Measurements from ENCODE around the gene ST6GALNAC3.
"Not testable (repeated sequence)": the region's sequence is repeated elsewhere in the genome, so short reads cannot be mapped to it uniquely, and the experiment has no call there.

ST6GALNAC3 gene

DNA sequence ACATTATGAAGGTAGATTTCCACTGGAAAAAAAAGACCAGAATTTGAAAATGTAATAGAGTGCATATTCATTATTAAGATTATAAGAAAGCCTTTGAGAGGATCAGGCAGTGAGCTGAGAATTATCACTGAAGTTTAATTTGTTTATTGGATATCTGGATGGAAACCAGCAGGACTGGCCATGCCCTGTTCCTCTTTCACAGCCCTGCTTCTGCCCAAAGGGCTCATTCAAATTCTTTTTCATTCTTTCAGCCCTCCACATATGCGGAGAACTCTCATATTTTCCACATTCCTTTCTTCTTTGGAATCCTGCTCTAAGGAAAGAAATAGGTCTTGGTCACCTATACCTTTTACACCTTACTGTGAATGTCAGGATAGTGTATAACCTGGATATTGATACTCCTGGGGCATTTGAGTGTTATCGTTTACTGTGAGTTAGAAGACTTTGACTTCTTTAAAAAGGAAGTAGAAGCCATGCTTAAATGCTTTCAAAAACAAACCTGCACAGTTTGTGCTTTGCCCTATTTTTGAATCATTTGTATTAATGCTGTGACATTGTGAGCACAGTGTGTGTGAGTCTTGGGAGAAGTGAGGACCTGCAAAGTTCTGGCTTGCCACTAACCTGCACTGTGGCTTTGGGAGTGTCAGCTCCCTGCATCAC, 35.5 kb downstream of the ST6GALNAC3 start:
- DNase-seq = no peak

DNA sequence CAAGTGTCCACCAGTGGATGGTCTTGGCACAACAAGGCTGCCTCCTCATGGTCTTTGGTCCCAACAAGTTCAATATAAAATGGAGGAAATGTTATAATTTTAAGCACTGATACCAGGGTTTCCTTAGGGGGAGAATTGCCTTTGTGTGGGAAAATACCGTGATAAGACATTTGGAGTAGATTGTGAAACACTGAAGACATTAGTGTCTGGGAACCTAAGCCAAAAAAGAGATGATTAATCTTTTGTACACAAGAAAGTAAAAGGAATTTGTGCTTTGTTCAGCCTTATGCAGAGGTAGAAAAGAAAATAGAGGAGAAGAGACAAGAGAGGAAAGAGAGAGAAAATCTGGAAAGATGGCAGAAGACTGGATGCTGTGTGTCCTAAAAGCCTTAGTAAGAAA, 36.1 kb downstream of the ST6GALNAC3 start:
- DNase-seq = no peak

DNA sequence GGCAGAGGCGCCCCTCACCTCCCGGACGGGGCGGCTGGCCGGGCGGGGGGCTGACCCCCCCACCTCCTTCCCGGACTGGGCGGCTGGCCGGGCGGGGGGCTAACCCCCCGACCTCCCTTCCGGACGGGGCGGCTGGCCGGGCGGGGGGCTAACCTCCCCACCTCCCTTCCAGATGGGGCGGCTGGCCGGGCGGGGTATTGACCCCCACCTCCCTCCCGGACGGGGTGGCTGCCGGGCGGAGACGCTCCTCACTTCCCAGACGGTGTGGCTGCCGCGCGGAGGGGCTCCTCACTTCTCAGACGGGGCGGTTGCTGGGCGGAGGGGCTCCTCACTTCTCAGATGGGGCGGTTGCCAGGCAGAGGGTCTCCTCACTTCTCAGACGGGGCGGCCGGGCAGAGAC, 37.8 kb downstream of the ST6GALNAC3 start:
- not testable (repeated sequence) for DNase-seq

DNA sequence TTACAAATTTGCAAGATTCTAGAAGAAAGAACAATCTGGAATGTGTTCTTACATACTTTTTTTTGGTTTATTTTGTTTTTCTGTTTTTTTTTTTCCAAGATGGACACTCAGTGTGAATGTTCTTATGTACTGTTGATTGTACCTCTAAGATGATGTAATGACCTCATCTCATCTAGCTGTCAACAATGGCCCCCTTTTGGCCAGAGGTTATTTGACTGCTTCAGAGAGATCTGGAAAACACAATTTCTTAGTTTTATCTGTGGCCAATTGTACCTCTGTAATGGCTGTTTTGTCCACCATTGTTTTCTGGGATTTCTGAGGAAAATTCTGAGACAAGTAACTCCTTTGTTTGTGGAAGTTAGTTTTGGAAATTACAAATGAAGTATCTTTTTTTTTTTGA, 38.9 kb downstream of the ST6GALNAC3 start:
- DNase-seq = no peak

DNA sequence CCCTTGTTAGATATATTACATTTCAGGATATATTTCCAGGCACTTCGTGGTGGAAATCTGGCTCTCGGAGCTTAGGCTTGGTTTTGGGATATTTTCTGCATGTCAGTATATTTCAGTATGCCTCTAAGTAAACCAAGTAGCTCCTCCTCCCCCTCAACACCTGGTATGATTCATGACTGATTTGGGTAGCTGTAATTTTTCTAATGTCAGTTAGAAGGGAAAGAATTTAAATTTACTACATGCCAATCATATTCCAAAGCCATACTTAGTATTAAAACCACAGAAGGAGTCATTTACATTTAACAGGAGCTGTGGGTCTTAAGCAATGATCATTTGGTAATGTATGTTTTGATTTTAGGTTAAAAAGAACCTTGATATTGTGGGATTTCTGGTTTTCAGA, 40.6 kb downstream of the ST6GALNAC3 start:
- DNase-seq = no peak

DNA sequence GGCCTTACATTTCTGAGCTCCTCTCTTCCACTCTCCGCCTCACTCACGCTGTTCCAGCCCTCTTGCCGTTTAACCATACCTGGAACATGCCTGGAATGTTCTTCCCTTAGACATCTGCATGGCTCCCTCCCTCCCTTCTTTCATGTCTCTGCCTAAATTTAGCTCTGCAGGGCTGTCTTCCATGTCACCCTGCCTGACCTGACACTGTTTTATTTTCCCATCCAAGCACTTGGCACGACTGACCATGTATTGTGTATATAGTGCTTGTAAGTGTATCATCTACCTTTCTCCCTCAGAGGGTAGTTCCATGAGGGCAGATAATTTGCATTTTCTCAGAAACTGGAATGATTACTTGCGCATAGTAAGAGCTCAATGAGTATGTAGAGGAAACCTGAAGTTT, 47.3 kb downstream of the ST6GALNAC3 start:
- DNase-seq = no peak

DNA sequence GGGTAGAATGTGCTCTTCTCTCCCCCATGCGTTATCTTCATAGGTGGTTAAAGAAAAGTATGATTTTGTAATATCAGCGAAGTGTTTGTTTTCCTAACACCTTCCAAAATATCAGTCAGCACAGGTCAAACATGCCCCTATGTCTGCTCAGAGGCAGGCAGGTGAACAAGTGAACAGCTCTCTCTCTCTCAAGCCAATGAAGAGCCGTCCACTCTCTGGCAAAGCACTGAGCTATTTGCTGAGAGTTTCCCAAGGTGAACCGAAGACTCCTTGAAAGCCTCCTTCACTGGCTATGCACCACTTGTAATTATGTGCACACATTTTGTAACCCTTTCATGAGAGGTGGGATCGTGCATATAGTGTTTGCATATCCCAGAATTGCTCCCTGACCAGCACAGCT, 47.7 kb downstream of the ST6GALNAC3 start:
- DNase-seq = no peak

DNA sequence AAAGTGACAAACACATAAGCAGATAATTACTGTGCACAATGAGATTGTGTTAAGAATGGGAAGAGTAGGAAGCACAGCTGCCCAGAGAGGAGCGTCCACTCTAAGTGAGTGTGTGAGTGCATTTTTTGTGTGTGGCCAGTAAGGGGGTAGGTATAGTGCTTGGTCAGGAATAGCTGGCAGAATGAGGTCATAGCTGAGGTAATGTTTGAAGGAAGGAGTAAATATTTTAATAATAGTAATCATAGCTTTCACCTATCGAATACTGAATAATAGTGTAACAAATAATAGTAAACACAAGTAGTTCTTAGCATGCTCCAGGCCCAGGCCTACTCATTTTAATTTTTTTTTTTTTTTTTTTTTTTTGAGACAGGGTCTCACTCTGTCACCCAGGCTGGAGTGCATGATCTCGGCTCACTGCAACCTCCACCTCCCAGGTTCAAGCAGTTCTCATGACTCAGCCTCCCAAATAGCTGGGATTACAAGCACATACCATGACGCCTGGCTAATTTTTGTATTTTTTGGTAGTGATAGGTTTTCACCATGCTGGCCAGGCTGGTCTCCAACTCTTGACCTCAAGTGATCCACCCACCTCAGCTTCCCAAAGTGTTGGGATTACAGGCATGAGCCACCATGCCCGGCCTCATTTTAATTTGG, 49.0 kb downstream of the ST6GALNAC3 start:
- not testable (repeated sequence) for DNase-seq

DNA sequence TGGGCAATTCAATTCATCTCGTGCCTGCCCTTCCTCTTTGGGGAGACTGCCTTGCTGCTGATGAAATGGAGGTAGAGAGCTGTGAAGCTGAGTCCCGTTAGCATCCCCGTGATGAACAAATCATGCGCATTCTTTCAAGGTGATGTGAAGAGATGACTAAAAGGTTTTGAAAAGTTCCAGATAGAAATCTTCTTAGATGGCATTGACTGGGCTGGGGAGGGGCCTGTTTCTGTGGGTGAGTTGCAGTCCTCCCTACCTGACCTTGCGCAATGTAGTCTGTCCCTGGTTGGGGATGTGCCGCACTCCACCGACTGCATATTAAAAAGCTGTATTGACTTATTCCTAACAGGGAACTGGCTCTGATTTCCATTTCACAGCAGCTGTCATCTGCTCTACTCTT, 49.6 kb downstream of the ST6GALNAC3 start:
- DNase-seq = no peak

DNA sequence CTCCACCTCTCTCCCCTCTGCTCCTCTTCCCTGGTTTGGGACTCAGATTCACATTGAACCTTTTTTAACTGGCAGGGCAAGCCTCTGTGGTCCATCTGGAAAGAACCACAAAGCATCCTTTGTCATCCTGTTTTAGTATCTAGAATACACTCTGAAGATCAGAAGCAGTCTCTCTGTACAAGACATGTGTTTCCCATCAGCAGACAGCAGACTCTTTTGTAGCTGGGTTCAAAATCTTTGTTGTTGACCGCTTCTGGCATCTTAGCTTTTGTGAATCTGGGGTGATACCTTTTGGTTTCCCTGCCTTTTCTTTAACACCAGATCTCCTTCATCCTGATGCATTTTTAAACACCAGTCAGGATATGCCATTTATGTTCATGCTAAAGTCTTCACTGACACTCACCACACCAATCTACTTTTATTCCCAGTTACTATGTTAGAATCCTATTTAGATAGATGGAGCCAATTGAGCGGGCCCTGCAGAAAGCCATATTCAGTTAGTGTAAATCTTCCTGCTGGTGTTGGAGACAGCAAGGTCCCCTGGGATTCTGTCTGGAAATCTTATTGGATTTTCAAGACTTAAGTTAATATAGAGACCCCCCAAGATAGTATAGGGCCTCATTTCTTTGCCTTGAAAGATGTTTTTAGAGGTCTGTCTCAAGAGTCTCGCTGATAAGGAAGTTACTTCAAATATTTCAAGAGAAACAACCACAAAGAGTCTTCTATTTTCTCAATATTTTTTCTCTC, 51.1 kb downstream of the ST6GALNAC3 start:
- DNase-seq = no peak

DNA sequence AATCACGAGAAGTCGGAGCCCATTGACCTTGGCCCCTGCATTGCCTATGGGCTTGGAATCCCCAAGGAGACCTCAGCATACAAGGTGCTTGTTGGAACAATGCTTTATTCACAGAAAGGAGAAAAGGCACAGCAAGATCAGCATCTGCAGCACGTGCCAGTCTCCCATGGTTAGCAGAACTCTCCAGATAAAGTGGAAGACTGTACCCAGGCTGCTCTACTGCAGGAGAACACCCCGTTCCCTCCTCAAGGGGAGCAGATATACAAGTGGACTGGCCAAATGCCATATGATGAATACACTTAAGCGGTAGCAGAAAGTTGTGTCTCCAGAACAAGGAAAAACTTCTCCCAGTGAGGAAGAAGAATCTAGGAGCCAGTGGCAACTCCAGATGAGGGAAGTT, 53.5 kb downstream of the ST6GALNAC3 start:
- no peak for DNase-seq

DNA sequence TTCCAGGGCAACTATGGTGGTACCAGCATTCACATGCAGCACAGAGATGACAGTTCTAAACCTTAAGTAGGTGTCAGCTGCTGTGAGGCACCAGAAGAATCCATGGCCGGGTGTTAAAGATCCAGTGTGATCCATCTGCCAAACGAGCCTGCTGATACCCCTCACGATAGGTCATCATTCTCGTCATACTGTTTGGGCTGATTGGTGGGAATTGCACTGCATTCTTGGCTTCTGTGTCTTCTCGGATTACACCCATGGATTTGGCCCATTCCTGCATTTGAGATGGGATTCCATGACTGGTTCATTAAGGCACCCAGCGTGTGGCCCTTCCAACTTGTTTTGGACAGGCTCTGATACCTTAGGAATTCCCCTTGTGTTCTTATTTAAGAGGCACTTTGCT, 55.2 kb downstream of the ST6GALNAC3 start:
- DNase-seq = no peak

DNA sequence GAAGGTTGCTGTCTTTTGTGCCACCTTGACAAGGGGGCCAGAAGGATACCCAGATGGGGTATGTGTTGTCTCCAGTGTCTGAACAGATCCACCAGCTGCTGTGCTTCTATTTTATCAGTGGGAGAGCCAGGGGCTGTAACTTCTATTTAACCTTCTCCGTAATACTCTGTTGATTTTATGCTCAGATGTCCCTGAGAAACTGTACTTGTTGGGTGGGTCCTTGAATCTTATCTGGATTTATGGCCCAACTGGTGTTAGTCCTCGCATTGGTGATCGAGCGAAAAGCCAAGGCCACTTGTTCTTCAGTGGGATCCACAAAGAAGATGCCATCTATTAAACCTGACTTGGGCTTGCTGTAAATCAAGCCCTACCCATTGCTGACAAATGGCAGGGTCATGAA, 56.4 kb downstream of the ST6GALNAC3 start:
- DNase-seq = no peak

DNA sequence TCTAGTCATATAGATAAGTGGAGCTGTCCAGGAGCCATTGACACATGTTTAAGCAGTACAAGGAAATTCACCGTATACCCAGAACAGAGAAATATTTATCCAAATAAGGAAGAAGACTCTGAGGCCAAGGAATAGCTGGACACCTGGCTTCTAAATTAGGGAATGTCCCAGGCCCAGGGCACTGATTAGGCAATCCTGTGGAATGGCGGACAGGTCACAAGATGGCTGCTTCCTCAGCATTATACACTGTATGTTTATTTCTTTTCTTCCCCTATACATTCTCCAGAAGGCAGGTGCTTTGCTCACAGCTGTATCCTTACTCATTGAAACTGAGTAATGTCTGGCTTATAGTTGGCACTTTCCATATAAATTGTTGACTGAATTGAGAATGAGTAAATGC, 59.4 kb downstream of the ST6GALNAC3 start:
- no peak for DNase-seq

DNA sequence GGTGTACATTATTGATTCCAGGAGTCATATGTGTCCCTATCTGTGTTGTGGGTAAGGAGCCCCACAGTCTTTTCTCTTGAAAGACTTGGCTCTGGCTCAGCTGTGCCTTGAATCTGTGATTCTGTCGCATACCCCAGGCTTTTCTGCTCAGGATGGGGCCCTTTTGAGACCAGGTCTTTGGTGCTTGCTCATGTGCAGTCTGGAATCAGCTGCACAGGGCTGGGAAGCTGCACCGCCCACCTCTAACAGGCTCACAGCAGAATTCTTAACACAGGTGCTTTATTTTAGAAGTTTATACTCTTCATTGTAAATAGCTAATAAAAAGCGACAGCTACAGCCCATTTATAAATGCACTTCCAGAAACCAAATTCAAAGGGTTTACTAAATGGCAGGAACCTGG, 61.3 kb downstream of the ST6GALNAC3 start:
- DNase-seq = no peak

DNA sequence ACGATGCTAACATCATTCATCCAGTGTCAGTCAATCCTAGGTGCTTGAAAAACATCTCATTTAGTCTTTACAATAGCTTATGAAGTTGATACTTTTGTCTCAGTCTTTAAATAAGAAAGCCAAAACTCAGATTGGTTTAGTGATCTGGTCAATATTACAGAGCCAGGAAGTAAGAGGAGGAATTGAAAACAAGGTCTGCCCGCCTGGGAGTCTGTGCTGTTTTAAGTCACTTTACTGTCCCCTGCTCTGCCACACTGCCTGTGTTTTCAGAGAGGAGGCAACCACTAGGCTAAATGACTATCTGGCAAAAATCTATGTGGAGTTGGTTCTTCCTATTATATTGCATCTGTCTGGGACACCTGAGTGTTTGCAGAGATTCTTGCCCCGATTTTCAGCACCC, 62.3 kb downstream of the ST6GALNAC3 start:
- no peak for DNase-seq

DNA sequence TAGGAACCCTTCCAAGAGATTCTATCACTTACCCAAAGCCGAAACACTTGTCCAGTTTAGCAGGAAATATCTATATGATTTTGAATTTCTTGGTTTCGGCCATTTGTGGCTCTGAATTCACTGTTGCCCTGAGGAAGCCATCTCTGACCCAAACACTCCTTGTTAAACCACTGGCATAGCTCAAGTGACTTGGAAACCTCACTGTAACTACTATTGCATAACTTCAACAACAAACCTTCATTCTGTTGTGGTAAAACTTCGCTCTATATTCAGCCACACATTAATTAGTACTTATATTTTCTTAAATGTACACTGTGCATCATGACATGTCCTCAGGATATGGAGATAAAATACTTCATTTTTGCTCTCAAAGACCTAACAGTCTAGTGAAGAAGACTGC, 63.2 kb downstream of the ST6GALNAC3 start:
- no peak for DNase-seq

DNA sequence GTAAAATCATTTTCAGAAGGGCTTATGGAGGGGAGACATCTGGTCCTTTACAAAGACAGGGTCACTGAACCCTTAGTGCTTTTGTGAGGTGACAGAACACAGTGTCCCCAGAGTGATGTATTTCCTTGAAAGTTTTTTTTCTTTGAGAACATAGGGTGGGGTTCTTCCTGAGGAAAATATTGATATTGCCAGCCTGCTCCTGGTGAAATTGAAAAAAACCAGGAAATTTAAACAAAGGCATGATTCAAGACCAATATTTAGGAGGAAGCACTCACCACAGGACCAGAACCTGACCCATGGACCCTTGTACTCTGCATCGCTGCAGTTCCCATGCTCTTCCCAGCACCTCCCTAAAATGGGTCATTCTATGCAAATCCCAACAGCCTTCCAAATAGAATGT, 63.7 kb downstream of the ST6GALNAC3 start:
- no peak for DNase-seq

DNA sequence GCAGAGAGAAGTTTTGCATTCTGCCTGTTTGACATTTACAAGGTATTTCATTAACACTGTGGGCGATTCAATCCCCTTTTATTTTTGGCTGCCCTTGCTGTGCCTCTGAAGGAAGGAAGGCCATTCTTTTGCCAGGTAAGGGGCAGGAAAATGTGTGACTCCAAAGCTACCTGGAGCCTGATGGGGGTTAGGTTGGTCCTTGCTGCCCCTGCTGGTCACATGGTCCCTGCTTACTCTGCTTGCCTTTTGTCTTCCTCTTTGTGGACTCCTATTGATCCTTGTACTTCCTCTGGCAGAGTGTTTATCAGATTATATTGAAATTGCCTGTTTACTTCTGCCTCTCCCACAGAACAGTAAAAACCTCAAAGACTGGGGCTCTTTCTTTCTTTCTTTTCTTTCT, 65.7 kb downstream of the ST6GALNAC3 start:
- DNase-seq = no peak

DNA sequence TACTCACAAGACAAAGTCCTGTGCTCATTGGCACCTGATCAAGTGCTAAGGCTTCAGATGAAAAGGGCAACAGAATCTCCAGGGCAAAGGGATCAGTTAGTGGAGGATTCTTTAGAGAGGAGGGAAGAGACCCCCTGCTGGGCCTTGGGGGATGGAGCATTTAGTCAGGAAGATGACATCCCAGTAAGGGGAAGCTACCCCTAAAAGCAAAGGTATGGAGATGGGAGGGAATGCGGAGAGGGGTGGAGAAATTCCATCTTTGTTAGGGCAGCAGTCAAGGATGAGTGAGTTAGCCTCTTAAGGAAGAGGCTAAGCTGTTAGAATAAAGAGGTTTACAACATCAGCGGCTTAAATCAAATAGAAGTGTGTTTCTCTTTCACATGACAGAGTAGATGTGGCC, 67.4 kb downstream of the ST6GALNAC3 start:
- DNase-seq = no peak

DNA sequence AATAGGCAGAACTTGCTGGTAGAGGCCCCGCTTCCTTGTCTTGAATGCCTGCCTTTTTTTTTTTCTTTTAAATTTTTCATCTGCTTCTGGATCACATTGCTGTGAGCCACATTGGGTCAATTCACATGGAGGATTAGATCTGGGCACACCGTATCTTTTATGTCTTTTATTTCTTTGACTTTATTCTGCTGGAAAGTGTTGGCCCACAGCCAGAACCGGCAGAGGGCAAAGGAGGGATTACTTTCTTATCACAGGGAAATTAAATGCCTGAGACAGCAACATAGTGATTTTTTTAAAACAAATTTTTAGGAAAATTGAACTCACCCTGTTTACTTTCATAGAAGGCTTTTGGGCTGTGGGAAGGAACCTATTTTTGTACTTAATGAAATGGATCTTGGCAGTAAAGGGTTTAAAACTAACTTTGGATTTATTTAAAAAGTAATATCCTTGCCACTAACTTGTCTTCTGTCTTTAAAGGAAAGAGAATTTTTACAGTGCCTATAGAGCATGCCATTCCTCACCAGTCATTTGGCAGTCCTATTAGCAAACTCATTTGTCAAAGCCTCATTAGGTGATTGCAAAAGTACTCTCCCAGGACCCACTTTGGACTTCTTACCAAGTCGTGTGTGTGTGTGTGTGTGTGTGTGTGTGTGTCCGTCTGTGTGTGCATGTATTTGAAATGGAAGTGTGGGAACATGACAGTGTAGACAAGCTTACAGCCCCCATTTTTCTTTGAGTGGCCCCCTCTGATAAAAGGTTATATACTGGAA, 68.4 kb downstream of the ST6GALNAC3 start:
- DNase-seq = no peak

DNA sequence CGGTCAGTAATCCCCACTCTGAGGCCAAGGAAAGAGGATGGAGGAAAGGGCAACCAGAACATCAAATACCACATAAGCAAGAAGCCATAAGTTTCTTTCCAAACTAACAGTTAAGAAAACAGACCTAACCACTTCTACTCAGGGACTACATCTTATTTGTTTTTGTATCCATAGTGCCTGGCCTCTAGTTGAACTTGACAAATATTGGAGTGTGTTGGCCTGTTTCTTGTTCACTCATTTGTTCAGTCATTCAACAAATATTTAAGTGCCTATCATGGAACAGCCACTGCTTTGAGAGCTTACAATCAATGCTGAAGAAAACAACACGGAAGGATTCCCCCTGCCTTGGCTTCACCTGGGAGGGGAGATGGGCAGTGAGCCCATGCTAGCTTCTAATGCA, 69.7 kb downstream of the ST6GALNAC3 start:
- no peak for DNase-seq

DNA sequence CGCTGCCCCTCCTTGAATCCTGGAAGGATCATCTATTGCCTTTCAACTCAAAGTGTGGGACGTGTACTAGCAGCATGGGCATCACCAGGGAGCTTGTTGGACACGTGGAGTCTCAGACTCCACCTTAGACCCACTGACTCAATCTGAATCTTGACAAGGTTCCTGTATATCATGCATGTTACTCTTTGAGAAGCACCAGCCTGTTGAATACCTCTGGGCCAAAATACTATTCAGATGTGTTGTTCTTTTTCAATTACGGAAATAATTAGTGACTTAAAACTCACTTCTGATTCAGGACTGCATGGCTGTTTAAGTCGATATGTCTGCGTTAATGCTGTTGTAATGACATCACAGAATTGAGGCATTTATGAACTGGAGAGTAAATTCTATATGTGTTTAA, 70.8 kb downstream of the ST6GALNAC3 start:
- DNase-seq = no peak

DNA sequence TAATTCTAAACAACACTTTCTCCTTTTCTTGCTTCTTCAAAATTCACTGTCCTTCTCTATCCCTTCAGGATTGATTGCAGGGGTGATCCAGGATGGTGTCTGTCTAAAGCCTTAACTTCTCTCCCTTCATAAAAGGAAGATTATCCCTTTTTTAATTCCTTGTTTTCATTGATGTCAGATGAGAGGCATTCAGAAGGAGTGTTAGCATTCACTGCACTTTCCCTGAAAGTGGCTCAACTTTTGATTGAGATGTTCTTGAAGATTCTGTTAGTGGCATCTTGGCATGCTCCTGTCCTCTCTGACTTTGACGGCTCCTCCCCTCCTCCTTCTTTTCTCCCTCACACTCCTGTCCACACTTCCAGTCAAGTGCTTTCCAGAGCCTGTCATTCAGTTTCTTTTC, 71.6 kb downstream of the ST6GALNAC3 start:
- no peak for DNase-seq

Measured in stimulated activated CD4-positive, alpha-beta T cell treated with anti-CD3 and anti-CD28 coated beads, Interleukin-2, amount 100 ng/mL, for 48 hours (primary cell).